GM12891 (cell line): Measurements from ENCODE around the gene RAB3B.
"Not testable (repeated sequence)": the region's sequence is repeated elsewhere in the genome, so short reads cannot be mapped to it uniquely, and the experiment has no call there.

Experiments
- DNase-seq: peaks from one replicate; pipeline ENCODE4 v3.0.0; 2011; ENCODE audit warnings: low spot score; ENCODE audit not compliant: insufficient read length
- FAIRE-seq: peaks from 2 replicates; lab custom pipeline; 2011; peaks lifted over from hg19 to GRCh38; lab: Jason Lieb, UNC
- PAX5 ChIP-seq: IDR thresholded peaks from 2 replicates; pipeline ENCODE4 v1.6.1; 2011; ENCODE audit warnings: low read length, moderate library complexity, mild to moderate bottlenecking; ENCODE audit not compliant: insufficient read depth, severe bottlenecking
- POLR2A ChIP-seq: IDR thresholded peaks from 2 replicates; pipeline ENCODE4 v1.6.1; 2011; ENCODE audit warnings: low read depth, low read length, control low read depth
- POLR2AphosphoS5 ChIP-seq: IDR thresholded peaks from 2 replicates; pipeline ENCODE4 v1.6.1; 2011; ENCODE audit warnings: low read depth, low read length, control low read depth
- POU2F2 ChIP-seq: IDR thresholded peaks from 2 replicates; pipeline ENCODE4 v1.6.1; 2011; ENCODE audit warnings: low read depth, mild to moderate bottlenecking, control low read depth, low read length, moderate library complexity
- SPI1 ChIP-seq: IDR thresholded peaks from 2 replicates; pipeline ENCODE4 v1.6.1; 2011; ENCODE audit warnings: low read depth, low read length, control low read depth
- TAF1 ChIP-seq: IDR thresholded peaks from 2 replicates; pipeline ENCODE4 v1.6.1; 2011; ENCODE audit warnings: low read depth, low read length, control low read depth

Gene RAB3B

DNA sequence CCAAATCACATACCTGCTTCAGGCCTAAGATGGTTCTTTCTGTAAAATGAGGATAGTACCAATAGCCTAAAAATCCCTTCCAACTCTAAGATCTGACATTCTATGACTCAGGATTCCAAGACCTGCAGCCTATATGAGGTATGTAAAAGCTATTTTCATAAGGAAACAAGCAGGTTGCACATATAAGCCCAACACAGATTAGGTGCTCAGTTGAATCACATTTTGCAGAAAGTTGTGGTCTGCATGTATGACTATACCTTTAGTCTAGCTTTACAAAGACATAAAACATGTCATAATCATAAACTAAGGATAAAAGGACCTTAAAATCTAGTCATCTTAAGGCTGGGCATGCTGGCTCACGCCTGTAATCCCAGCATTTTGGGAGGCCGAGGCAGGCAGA is 35.8 kb upstream of the RAB3B start:
- DNase-seq, result no peak
- no peak for FAIRE-seq
- TF ChIP-seq TAF1 (no peak), POLR2A (no peak), SPI1 (no peak), PAX5 (no peak), POLR2AphosphoS5 (no peak), POU2F2 (no peak)

DNA sequence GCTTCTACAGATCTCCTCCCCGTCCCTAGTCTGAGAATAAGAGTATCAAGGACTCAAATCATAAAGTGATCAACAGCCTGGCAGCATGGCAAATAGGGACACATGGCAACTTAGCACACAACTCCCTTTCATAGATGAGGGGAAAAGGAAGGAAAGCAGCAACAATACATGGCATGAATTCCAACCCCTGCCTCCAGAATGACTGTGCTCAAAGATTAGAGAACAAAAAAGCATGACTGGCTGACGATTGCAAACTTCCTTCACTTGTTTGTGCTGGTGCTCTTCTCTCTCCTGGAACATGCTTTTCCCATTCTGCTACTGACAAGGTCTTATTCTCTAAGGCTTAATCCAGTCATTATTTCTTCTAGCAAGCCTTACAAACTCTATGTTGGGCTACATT is 31.6 kb upstream of the RAB3B start:
- no peak for TF ChIP-seq TAF1
- FAIRE-seq, result no peak
- no peak for DNase-seq

DNA sequence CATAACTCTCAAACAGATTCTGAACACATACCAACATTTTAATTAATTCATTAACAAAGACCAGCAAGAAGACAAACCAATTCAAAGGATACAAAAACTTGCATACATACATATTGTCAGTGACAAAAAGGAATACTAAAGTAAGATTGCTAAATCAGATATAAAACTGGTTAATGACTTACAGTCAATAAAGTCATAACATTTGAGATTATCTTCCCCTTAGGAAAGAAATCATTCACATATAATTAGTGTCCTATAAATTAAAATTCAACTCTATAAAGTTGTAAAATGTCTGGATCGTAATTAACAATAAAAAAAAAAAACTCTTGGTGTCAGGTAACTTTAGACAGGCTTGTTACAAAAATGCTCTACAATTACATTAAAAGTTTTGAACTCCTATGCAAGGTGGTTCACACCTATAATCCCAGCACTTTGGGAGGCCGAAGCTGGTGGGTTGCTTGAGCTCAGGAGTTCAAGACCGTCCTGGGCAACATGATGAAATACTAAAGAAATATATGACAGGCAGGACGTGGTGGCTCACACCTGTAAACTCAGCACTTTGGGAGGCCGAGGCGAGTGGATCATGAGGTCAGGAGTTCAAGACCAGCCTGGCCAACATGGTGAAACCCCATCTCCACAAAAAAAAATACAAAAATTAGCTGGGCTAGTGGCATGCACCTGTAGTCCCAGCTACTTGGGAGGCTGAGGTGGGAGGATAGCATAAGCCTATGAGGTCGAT is 17.7 kb upstream of the RAB3B start:
- DNase-seq (no peak), FAIRE-seq (no peak)
- no peak for TF ChIP-seq PAX5

DNA sequence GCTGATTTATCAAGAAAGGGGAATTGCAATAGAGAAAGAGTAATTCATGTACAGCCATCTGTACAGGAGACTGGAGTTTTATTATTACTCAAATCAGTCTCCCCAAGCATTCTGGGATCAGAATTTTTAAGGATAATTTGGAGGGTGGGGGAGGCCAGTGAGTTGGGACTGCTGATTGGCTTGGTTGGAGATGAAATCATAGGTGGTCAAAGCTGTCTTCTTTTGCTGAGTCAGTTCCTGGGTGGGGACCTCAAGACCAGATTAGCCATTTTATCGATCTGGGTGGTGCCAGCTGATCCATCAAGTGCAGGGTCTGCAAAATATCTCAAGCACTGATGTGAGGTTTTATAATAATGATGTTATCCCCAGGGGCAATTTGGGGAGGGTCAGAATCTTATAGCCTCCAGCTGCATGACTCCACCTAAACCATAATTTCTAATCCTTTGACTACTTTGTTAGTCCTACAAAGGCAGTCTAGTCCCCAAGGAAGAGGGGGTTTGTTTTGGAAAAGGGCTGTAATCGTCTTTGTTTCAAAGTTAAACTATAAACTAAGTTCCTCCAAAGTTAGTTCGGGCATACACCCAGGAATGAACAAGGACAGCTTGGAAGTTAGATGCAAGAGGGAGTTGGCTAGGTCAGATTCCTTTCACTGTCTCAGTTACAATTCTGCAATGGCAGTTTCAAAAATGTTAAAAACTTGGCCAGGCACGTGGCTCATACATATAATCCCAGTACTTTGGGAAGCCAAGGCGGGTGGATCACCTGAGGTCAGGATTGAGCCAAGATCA is 16.9 kb upstream of the RAB3B start:
- no peak for FAIRE-seq
- no peak for DNase-seq
- TF ChIP-seq PAX5, result no peak
- TF ChIP-seq POLR2A, result no peak
- no peak for TF ChIP-seq POU2F2
- TF ChIP-seq TAF1, result no peak
- no peak for TF ChIP-seq SPI1
- TF ChIP-seq POLR2AphosphoS5, result no peak

DNA sequence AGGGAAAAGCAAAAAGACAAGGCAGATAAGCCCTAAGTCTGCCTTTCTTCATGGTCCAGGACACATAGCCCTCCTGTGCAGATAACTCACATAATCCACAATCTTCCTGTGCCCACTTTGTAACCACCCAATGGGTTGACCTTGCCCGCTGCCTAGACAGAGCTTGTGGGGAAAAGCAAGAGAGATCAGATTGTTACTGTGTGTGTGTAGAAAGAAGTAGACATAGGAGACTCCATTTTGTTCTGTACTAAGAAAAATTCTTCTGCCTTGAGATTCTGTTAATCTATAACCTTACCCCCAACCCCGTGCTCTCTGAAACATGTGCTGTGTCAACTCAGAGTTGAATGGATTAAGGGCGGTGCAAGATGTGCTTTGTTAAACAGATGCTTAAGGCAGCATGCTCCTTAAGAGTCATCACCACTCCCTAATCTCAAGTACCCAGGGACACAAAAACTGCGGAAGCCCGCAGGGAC is 15.6 kb upstream of the RAB3B start:
- FAIRE-seq, DNase-seq: not testable (repeated sequence)

DNA sequence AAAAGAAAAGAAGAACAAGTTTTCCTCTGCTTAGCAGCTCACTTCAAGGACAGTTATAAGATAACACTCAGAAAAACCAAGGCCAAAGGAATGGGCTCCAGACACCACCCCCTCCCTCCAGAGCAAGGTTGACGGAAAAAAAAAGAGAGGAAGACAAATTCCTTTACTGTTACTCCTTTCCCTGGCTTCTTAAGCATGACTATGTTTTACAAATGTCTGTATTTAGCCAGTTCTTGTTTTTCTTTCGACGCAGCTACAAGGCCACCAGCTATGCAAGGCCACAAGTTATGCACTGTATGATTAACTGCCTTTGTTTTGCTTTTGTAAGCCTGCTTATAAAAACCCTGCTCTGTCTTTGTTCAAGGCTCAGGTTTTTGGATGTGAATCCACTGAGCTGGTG is 15.0 kb upstream of the RAB3B start:
- not testable (repeated sequence) for FAIRE-seq, DNase-seq

DNA sequence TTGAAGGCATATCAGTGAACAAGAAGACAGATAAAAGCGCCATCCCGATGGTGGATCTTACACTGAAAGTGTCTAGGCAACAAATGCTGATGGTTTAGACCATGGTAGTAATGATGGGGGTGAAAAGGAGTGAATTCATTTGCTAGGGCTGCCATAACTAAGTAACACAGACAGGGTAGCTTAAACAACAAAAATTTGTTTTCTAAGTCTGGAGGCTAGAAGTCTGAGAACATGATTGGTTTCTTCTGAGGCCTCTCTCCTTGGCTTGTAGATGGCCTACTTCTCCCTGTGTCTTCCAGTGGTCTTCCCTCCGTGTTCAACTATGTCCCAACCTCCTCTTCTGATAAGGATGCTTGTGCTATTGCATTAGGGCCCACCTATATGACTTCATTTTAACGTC is 13.4 kb upstream of the RAB3B start:
- no peak for TF ChIP-seq PAX5
- TF ChIP-seq TAF1, result no peak
- no peak for TF ChIP-seq POU2F2
- TF ChIP-seq SPI1, result no peak
- TF ChIP-seq POLR2A, result no peak
- TF ChIP-seq POLR2AphosphoS5, result no peak
- FAIRE-seq, result no peak
- no peak for DNase-seq

DNA sequence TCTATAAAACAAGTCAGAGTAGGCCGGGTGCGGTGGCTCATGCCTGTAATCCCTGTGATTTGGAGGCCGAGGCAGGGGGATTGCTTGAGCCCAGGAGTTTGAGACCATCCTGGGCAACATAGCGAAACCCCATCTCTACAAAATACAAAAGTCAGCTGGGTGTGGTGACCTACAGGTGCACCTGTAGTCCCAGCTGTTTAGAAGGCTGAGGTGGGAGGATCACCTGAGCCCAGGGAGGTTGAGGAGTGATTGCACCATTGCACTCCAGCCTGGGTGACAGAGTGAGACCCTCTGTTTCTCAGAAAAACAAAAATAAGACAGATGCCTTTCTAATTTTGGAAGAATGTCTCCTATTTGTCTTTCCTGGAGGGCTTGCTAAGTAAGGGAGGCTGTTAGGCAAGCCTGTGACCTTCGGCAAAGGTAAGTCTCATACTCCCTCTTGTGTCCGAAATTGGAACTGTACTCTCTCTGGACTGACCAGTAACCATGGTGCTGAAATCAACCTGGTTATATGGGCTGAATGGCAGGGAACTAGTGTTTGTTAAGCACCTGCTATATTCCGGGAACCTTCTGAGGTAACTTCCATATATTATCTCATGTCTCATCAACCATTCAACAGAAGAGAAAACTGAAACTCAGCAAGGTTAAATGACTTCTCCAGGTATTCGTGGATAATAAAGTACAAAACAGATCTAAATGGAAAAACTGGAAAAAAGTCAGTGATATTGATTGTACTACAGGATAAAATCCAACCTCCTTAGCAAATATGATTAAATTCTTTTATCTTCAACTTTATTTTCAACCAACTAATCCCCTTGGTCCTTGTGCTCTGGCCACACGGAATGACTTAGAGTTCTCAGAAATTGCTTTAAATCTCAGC is 11.8 kb upstream of the RAB3B start:
- FAIRE-seq (peak; percentile 96), DNase-seq (peak; percentile 70)
- TF ChIP-seq POLR2A (no peak), PAX5 (no peak), POU2F2 (no peak)

DNA sequence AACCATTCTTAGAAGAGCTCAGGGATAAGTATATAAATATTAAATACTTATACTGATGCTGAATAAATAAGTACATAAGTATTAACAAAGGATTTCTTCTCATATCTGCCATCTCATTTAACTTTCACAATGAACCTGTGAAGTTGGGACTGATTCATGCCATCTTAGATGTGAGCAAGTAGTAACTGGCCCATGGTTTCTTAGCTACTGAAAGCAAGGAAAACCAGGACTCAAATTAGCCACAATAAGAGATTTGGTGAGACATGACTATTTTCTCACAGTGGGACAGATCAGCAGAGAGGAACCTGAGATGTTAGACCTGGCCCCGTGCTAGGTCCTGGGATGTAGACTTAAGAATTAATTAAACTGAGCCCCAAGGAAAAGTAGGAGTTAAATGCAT is 8.2 kb upstream of the RAB3B start:
- DNase-seq, result no peak
- TF ChIP-seq TAF1 (no peak), PAX5 (no peak), SPI1 (no peak), POLR2A (no peak), POU2F2 (no peak), POLR2AphosphoS5 (no peak)
- no peak for FAIRE-seq

DNA sequence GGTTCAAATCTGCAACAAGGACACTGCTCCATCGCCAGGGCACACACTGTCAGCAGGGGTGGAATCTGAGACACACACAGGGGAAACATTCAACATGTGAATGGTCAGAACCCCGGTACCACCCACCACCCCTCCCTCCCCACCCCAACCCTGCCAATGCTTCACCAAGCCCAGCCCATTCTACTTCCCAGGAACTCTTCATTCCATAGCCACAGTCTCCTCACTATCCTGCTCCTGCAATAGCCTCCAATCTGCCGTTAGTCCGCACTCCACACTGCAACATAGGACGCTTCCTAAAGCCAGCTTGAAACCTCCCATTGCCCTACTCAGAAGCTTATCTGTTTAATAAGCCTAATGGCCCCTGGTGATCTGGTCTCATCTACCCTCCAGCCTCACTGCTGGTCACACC is 7.5 kb upstream of the RAB3B start:
- no peak for TF ChIP-seq POU2F2
- no peak for FAIRE-seq
- no peak for DNase-seq
